Astrocyte (in vitro differentiated cells and primary cell): ENCODE results near the gene OXNAD1.

Source experiments
- EZH2 ChIP-seq: IDR thresholded peaks from 2 replicates; pipeline ENCODE4 v1.6.1; 2012; ENCODE audit warnings: mild to moderate bottlenecking, low read length, inconsistent platforms; ENCODE audit not compliant: insufficient read depth
- TF ChIP-seq, protein P1 (sequence below): IDR thresholded peaks from 2 replicates; pipeline ENCODE4 v1.5.1; 2011; ENCODE audit warnings: low read depth, mild to moderate bottlenecking, inconsistent platforms, low read length, moderate library complexity; ENCODE audit not compliant: insufficient read depth

DNA sequence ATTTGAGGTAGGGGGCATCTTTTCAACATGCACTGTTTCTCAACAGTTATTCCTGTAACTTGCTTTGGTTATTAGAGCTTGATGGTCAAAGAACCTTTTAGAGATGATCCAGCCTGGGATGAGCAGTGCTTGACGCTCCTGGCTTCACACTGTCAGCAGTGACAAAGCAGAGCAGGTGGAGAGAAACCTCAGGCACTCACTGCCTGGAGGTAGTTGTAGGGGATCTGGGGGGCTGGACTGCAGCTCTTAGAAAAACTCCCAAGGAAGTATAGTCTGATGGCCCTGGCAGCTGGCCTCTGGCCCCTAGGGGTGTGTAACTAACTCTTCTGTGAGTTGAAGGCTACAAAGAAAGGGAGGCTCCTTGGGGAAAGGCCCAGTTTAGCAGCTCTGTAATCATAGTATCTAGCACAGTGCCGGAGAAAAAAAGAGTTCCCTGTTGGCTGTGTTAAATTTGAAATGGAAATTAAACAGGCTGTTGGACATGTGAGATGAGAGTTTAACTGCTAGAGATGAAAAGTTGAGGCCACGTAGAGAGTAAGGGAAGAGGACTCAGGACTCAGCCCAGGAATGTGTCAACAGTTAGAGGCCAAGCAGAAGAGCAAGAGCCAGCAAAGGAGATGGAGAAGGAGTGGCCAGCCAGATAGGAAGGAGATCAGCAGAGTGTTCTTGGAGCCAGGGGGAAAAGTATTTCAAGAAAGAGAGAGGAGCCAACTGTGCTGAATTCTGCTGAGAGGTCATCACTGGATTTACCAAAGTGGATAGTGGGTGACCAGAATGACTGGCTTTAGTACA is 14.2 kb downstream of the OXNAD1 start:
- TF ChIP-seq, protein P1, sequence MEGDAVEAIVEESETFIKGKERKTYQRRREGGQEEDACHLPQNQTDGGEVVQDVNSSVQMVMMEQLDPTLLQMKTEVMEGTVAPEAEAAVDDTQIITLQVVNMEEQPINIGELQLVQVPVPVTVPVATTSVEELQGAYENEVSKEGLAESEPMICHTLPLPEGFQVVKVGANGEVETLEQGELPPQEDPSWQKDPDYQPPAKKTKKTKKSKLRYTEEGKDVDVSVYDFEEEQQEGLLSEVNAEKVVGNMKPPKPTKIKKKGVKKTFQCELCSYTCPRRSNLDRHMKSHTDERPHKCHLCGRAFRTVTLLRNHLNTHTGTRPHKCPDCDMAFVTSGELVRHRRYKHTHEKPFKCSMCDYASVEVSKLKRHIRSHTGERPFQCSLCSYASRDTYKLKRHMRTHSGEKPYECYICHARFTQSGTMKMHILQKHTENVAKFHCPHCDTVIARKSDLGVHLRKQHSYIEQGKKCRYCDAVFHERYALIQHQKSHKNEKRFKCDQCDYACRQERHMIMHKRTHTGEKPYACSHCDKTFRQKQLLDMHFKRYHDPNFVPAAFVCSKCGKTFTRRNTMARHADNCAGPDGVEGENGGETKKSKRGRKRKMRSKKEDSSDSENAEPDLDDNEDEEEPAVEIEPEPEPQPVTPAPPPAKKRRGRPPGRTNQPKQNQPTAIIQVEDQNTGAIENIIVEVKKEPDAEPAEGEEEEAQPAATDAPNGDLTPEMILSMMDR, result no peak
- no peak for TF ChIP-seq EZH2
